ENCODE results near the gene GLT6D1.
"Not testable (repeated sequence)": the region's sequence is repeated elsewhere in the genome, so short reads cannot be mapped to it uniquely, and the experiment has no call there.

The GLT6D1 gene

GRCh38 chr9:135639196-135639595 lies at the start of gene GLT6D1:
Gene GLT6D1, minus strand, starts transcription at chr9:135639540. Its CDS starts 353 bp downstream, at chr9:135639187.
- no peak for DNase-seq (ENCODE audit: low read depth)

- DNase-seq (ENCODE audit: low read depth) = no peak
These were observed 49.7 kb upstream of the GLT6D1 start for GRCh38 chr9:135689011-135689410.

GRCh38 chr9:135687216-135687615 lies 47.9 kb upstream of the GLT6D1 start:
- no peak for DNase-seq (ENCODE audit: low read depth)

- DNase-seq (ENCODE audit: low read depth) = no peak
These were observed 45.4 kb upstream of the GLT6D1 start for GRCh38 chr9:135684691-135685090.

- no peak for DNase-seq (ENCODE audit: low read depth)
These were observed 44.2 kb upstream of the GLT6D1 start for GRCh38 chr9:135683401-135684034.

- DNase-seq (ENCODE audit: low read depth) = no peak
These were observed 41.8 kb upstream of the GLT6D1 start for GRCh38 chr9:135681161-135681560.

- no peak for DNase-seq (ENCODE audit: low read depth)
These were observed 40.7 kb upstream of the GLT6D1 start for GRCh38 chr9:135680056-135680455.

- DNase-seq (ENCODE audit: low read depth) = no peak
These were observed 39.1 kb upstream of the GLT6D1 start for GRCh38 chr9:135678236-135679017.

- DNase-seq (ENCODE audit: low read depth) = no peak
These were observed 38.4 kb upstream of the GLT6D1 start for GRCh38 chr9:135677641-135678168.

GRCh38 chr9:135676891-135677290 lies 37.6 kb upstream of the GLT6D1 start:
- no peak for DNase-seq (ENCODE audit: low read depth)

GRCh38 chr9:135674977-135675376 lies 35.6 kb upstream of the GLT6D1 start:
- DNase-seq (ENCODE audit: low read depth) = no peak

- no peak for DNase-seq (ENCODE audit: low read depth)
These were observed 34.6 kb upstream of the GLT6D1 start for GRCh38 chr9:135673941-135674340.

- not testable (repeated sequence) for DNase-seq (ENCODE audit: low read depth)
These were observed 33.4 kb upstream of the GLT6D1 start for GRCh38 chr9:135672786-135673185.

- no peak for DNase-seq (ENCODE audit: low read depth)
These were observed 32.3 kb upstream of the GLT6D1 start for GRCh38 chr9:135671591-135672041.

- DNase-seq (ENCODE audit: low read depth) = no peak
These were observed 31.6 kb upstream of the GLT6D1 start for GRCh38 chr9:135670721-135671590.

- no peak for DNase-seq (ENCODE audit: low read depth)
These were observed 30.4 kb upstream of the GLT6D1 start for GRCh38 chr9:135669616-135670285.

GRCh38 chr9:135669018-135669417 lies 29.7 kb upstream of the GLT6D1 start:
- not testable (repeated sequence) for DNase-seq (ENCODE audit: low read depth)

- no peak for DNase-seq (ENCODE audit: low read depth)
These were observed 28.2 kb upstream of the GLT6D1 start for GRCh38 chr9:135667463-135668001.

- DNase-seq (ENCODE audit: low read depth) = no peak
These were observed 27.5 kb upstream of the GLT6D1 start for GRCh38 chr9:135666534-135667462.

GRCh38 chr9:135665795-135666189 lies 26.5 kb upstream of the GLT6D1 start:
- DNase-seq (ENCODE audit: low read depth) = no peak

All from fibroblast of gingiva (primary cell).